ENCODE data around the gene BRD1. TPM values are rescaled to one million over a fixed set of nuclear protein-coding genes. Genes with fewer than 3 reads are reported as not detected.

The BRD1 gene
- total and polyA plus RNA-seq, 2 donors: 26.3 to 29.4 TPM

GRCh38 chr22:49752598-49753091 is 75.0 kb downstream of the BRD1 start:
- Histone ChIP-seq H3K27ac (ENCODE audit: low read depth) (no peak overlapping the region), H3K4me3 (ENCODE audit: low read depth, low read length) (no peak overlapping the region), H3K4me1 (ENCODE audit: insufficient read depth) (no peaks in the 10 kb centered on the region), H3K36me3 (ENCODE audit: insufficient read depth) (no peaks in the 10 kb centered on the region)
- WGBS: 71% methylated on average over 21 of the region's 21 CpGs
- no peak for DNase-seq (ENCODE audit: extremely low spot score)

GRCh38 chr22:49751966-49752597 is 75.6 kb downstream of the BRD1 start:
- DNase-seq (ENCODE audit: extremely low spot score): no peak
- no peak overlapping the region for H3K4me3 ChIP-seq (ENCODE audit: low read depth, low read length)
- no peak overlapping the region for H3K27ac ChIP-seq (ENCODE audit: low read depth)
- no peaks in the 10 kb centered on the region for H3K36me3 ChIP-seq (ENCODE audit: insufficient read depth)
- 72% methylated on average over 17 of the region's 17 CpGs for WGBS
- no peaks in the 10 kb centered on the region for H3K4me1 ChIP-seq (ENCODE audit: insufficient read depth)

- Histone ChIP-seq H3K36me3 (ENCODE audit: insufficient read depth) (no peaks in the 10 kb centered on the region), H3K4me1 (ENCODE audit: insufficient read depth) (no peaks in the 10 kb centered on the region), H3K4me3 (ENCODE audit: low read depth, low read length) (no peak overlapping the region), H3K27ac (ENCODE audit: low read depth) (no peak overlapping the region)
- DNase-seq (ENCODE audit: extremely low spot score): no peak
- 82% methylated on average over 19 of the region's 19 CpGs for WGBS
Observed at GRCh38 chr22:49751318-49751965, 76.2 kb downstream of the BRD1 start.

- no peak overlapping the region for H3K27ac ChIP-seq (ENCODE audit: low read depth)
- DNase-seq (ENCODE audit: extremely low spot score): no peak
- WGBS: 91% methylated on average over 24 of the region's 24 CpGs
- H3K4me3 ChIP-seq (ENCODE audit: low read depth, low read length): no peak overlapping the region
- H3K4me1 ChIP-seq (ENCODE audit: insufficient read depth): no peaks in the 10 kb centered on the region
- H3K36me3 ChIP-seq (ENCODE audit: insufficient read depth): no peaks in the 10 kb centered on the region
Observed at GRCh38 chr22:49749885-49750510, 77.7 kb downstream of the BRD1 start.

- Histone ChIP-seq H3K4me3 (ENCODE audit: low read depth, low read length) (no peak overlapping the region), H3K27ac (ENCODE audit: low read depth) (no peak overlapping the region), H3K36me3 (ENCODE audit: insufficient read depth) (no peaks in the 10 kb centered on the region), H3K4me1 (ENCODE audit: insufficient read depth) (no peaks in the 10 kb centered on the region)
- DNase-seq (ENCODE audit: extremely low spot score): no peak
- 80% methylated on average over 9 of the region's 9 CpGs for WGBS
Observed at GRCh38 chr22:49749227-49749626, 78.4 kb downstream of the BRD1 start.

GRCh38 chr22:49748514-49748913 is 79.2 kb downstream of the BRD1 start:
- Histone ChIP-seq H3K4me1 (ENCODE audit: insufficient read depth) (no peaks in the 10 kb centered on the region), H3K36me3 (ENCODE audit: insufficient read depth) (no peaks in the 10 kb centered on the region), H3K27ac (ENCODE audit: low read depth) (no peak overlapping the region), H3K4me3 (ENCODE audit: low read depth, low read length) (no peak overlapping the region)
- 82% methylated on average over 5 of the region's 5 CpGs for WGBS
- no peak for DNase-seq (ENCODE audit: extremely low spot score)

GRCh38 chr22:49747716-49748115 is 80.0 kb downstream of the BRD1 start:
- Histone ChIP-seq H3K27ac (ENCODE audit: low read depth) (no peak overlapping the region), H3K36me3 (ENCODE audit: insufficient read depth) (no peaks in the 10 kb centered on the region), H3K4me1 (ENCODE audit: insufficient read depth) (no peaks in the 10 kb centered on the region), H3K4me3 (ENCODE audit: low read depth, low read length) (no peak overlapping the region)
- DNase-seq (ENCODE audit: extremely low spot score): no peak
- WGBS: 83% methylated on average over 3 of the region's 3 CpGs

- DNase-seq (ENCODE audit: extremely low spot score): no peak
- Histone ChIP-seq H3K36me3 (ENCODE audit: insufficient read depth) (no peaks in the 10 kb centered on the region), H3K27ac (ENCODE audit: low read depth) (no peak overlapping the region), H3K4me1 (ENCODE audit: insufficient read depth) (no peaks in the 10 kb centered on the region), H3K4me3 (ENCODE audit: low read depth, low read length) (no peak overlapping the region)
- WGBS: 84% methylated on average over 3 of the region's 3 CpGs
Observed at GRCh38 chr22:49747130-49747529, 80.5 kb downstream of the BRD1 start.

- no peak overlapping the region for H3K27ac ChIP-seq (ENCODE audit: low read depth)
- H3K4me1 ChIP-seq (ENCODE audit: insufficient read depth): no peaks in the 10 kb centered on the region
- H3K4me3 ChIP-seq (ENCODE audit: low read depth, low read length): no peak overlapping the region
- H3K36me3 ChIP-seq (ENCODE audit: insufficient read depth): no peaks in the 10 kb centered on the region
- DNase-seq (ENCODE audit: extremely low spot score): no peak
- WGBS: 69% methylated on average over 3 of the region's 3 CpGs
Observed at GRCh38 chr22:49746065-49746464, 81.6 kb downstream of the BRD1 start.

GRCh38 chr22:49740242-49740641 is 87.4 kb downstream of the BRD1 start:
- Histone ChIP-seq H3K4me1 (ENCODE audit: insufficient read depth) (no peaks in the 10 kb centered on the region), H3K27ac (ENCODE audit: low read depth) (no peak overlapping the region), H3K36me3 (ENCODE audit: insufficient read depth) (no peaks in the 10 kb centered on the region), H3K4me3 (ENCODE audit: low read depth, low read length) (no peak overlapping the region)
- no peak for DNase-seq (ENCODE audit: extremely low spot score)
- 74% methylated on average over 7 of the region's 7 CpGs for WGBS

- no peaks in the 10 kb centered on the region for H3K36me3 ChIP-seq (ENCODE audit: insufficient read depth)
- no peak overlapping the region for H3K27ac ChIP-seq (ENCODE audit: low read depth)
- H3K4me1 ChIP-seq (ENCODE audit: insufficient read depth): no peaks in the 10 kb centered on the region
- no peak for DNase-seq (ENCODE audit: extremely low spot score)
- WGBS: 78% methylated on average over 2 of the region's 2 CpGs
- no peak overlapping the region for H3K4me3 ChIP-seq (ENCODE audit: low read depth, low read length)
Observed at GRCh38 chr22:49739138-49739537, 88.5 kb downstream of the BRD1 start.

GRCh38 chr22:49738566-49738965 is 89.1 kb downstream of the BRD1 start:
- H3K27ac ChIP-seq (ENCODE audit: low read depth): no peak overlapping the region
- 78% methylated on average over 8 of the region's 8 CpGs for WGBS
- no peak overlapping the region for H3K4me3 ChIP-seq (ENCODE audit: low read depth, low read length)
- no peaks in the 10 kb centered on the region for H3K4me1 ChIP-seq (ENCODE audit: insufficient read depth)
- no peaks in the 10 kb centered on the region for H3K36me3 ChIP-seq (ENCODE audit: insufficient read depth)
- DNase-seq (ENCODE audit: extremely low spot score): no peak

GRCh38 chr22:49738006-49738405 is 89.7 kb downstream of the BRD1 start:
- H3K36me3 ChIP-seq (ENCODE audit: insufficient read depth): no peaks in the 10 kb centered on the region
- 93% methylated on average over 12 of the region's 12 CpGs for WGBS
- no peak overlapping the region for H3K4me3 ChIP-seq (ENCODE audit: low read depth, low read length)
- no peaks in the 10 kb centered on the region for H3K4me1 ChIP-seq (ENCODE audit: insufficient read depth)
- no peak overlapping the region for H3K27ac ChIP-seq (ENCODE audit: low read depth)
- no peak for DNase-seq (ENCODE audit: extremely low spot score)

GRCh38 chr22:49737101-49737551 is 90.5 kb downstream of the BRD1 start:
- H3K4me1 ChIP-seq (ENCODE audit: insufficient read depth): no peaks in the 10 kb centered on the region
- WGBS: 88% methylated on average over 12 of the region's 12 CpGs
- no peak overlapping the region for H3K4me3 ChIP-seq (ENCODE audit: low read depth, low read length)
- no peaks in the 10 kb centered on the region for H3K36me3 ChIP-seq (ENCODE audit: insufficient read depth)
- no peak overlapping the region for H3K27ac ChIP-seq (ENCODE audit: low read depth)
- no peak for DNase-seq (ENCODE audit: extremely low spot score)
